ENCODE data around the gene TEAD3. TPM values are rescaled to one million over a fixed set of nuclear protein-coding genes. Genes with fewer than 3 reads are reported as not detected.
A peak's percentile ranks its signal among the peaks of the same experiment; 100 is the strongest.

The TEAD3 gene
- total RNA-seq, 2 experiments from 2014 or later, result 0.60 to 0.66 TPM

GRCh38 chr6:35503534-35503933 lies 6.7 kb upstream of the TEAD3 start:
- H3K36me3 Mint-ChIP-seq, result peaks cover 2% of the 10 kb centered on the region
- no peak overlapping the region for H3K4me3 Mint-ChIP-seq
- DNase-seq, result no peak
- H3K27ac Mint-ChIP-seq, result no peak overlapping the region
- H3K27me3 Mint-ChIP-seq, result peaks cover 26% of the 10 kb centered on the region
- H3K4me1 Mint-ChIP-seq, result peaks cover 3% of the 10 kb centered on the region
- no peaks in the 10 kb centered on the region for H3K9me3 Mint-ChIP-seq

- DNase-seq, result no peak
- peaks cover 4% of the 10 kb centered on the region for H3K4me1 Mint-ChIP-seq
- peaks cover 3% of the 10 kb centered on the region for H3K36me3 Mint-ChIP-seq
- no peak overlapping the region for H3K4me3 Mint-ChIP-seq
- peaks cover 29% of the 10 kb centered on the region for H3K27me3 Mint-ChIP-seq
- H3K27ac Mint-ChIP-seq, result no peak overlapping the region
- H3K9me3 Mint-ChIP-seq, result no peaks in the 10 kb centered on the region
These were observed 4.9 kb upstream of the TEAD3 start for GRCh38 chr6:35501784-35502183.

GRCh38 chr6:35500782-35501181 lies 3.9 kb upstream of the TEAD3 start:
- Mint-ChIP-seq H3K9me3 (no peaks in the 10 kb centered on the region), H3K4me3 (no peak overlapping the region), H3K27me3 (peaks cover 29% of the 10 kb centered on the region), H3K36me3 (peaks cover 3% of the 10 kb centered on the region), H3K27ac (no peak overlapping the region), H3K4me1 (peaks cover 4% of the 10 kb centered on the region)
- no peak for DNase-seq

DNA sequence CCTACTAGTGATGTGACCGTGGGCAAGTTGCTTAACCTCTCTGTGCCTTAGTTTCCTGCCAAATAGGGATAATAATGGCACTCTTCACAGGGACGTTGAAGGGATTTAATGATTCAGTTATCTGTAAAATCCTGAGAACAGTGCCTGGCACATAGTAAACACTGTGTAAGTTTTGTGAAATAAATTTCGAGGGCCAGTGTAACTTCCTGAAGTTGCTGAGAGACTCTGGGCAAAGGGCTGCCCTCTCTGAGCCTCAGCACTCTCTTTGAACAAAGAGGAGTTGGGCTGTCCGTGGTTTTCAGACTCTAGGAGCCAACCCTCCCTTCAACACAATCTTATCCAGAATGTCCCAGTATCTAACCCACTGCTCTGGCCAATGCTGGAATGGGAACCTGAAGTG lies 2.5 kb upstream of the TEAD3 start:
- no peak for DNase-seq
- Mint-ChIP-seq H3K4me3 (no peak overlapping the region), H3K9me3 (no peaks in the 10 kb centered on the region), H3K27ac (no peak overlapping the region), H3K27me3 (peaks cover 25% of the 10 kb centered on the region), H3K4me1 (peaks cover 4% of the 10 kb centered on the region), H3K36me3 (peaks cover 3% of the 10 kb centered on the region)

GRCh38 chr6:35498422-35499067 lies 1.7 kb upstream of the TEAD3 start:
- Mint-ChIP-seq H3K27me3 (peaks cover 22% of the 10 kb centered on the region), H3K4me3 (peak overlapping the region; percentile 78), H3K36me3 (peaks cover 3% of the 10 kb centered on the region), H3K4me1 (peaks cover 8% of the 10 kb centered on the region), H3K9me3 (no peaks in the 10 kb centered on the region), H3K27ac (peak overlapping the region; percentile 80)
- no peak for DNase-seq

DNA sequence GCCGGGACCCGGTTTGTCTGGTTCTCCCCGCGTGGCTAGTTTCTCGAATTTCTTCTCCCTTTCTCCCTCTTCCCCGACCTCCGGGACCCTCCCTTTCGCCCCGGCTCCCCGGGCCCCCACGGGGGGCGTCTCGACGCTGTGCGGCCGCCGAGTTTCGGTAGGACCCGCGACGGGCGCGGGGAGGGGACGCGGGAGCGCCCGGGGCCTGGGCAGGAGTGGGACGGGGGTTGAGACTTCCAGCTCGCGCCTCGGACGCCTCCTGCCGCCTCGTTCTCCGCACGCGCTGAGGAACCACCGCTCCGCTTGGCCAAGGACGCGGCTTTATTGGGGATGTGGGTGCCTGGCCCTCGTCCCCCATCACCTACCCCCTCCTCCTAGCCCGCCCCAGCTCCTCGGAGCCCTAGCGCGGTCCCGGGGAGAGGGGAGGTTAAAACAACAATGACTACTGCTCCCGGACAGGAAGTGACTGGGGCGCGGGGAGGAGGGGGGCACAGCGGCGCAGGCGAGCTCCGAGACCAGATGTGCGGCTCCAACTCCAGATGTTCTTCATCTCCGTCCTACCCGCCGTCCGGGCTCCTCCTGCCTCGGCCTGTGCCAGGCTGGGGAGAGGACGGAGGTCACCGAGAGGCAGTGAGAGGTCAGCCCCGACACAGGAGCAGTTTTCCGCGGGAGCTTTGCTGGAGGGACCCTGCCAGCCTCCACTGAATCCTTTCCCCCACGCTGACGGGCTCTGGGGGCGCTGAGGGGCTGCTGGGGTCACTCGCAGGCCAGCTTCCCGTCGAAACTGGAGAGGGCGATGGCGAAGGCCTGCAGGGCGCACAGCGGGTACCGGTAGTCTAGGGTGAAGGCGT lies 917 bp upstream of the TEAD3 start:
- Mint-ChIP-seq H3K4me1 (peaks cover 8% of the 10 kb centered on the region), H3K36me3 (peaks cover 3% of the 10 kb centered on the region), H3K4me3 (peak overlapping the region; percentile 78), H3K27me3 (peaks cover 14% of the 10 kb centered on the region), H3K9me3 (no peaks in the 10 kb centered on the region), H3K27ac (peak overlapping the region; percentile 80)
- peak; percentile 50 for DNase-seq

DNA sequence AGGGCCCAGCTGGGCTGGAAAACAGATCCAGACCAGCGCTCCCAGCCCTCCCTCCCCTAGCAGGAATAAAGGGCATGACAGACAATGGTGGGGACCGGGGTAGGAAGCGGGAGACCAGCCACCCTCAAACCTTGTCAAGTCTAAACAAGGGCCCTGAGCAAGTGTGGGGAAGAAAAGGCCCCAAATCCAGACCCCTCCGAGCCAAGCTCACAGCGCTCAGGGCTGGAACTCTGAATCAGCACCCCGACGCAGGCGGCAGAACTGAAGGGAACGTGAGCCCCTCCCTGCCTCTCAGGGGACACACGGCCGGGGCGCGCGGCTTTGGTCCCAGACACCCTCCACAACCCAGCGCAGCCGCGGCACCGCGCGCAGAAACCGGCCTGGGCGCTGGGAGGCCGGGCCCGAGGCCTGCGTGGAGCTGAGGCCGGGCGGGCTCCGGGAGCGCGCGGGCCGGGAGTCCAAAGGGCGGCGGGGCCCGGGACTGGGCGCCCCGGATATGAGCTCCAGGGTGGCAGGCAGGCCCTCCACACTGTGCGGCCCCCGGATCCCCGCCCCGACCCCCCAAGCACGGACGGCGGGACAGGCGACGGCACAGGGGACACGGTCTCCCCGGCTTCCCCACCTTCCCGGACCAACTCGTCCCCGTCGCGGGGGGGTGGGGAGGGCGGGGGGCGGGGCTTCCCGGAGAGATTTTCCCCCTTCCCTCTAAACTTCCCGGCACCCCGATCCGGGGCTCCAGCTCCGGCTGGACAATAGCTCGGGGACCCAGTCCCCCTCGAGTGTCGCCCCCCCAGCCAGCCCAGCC lies 641 bp downstream of the TEAD3 start:
- H3K36me3 Mint-ChIP-seq, result peaks cover 3% of the 10 kb centered on the region
- H3K27ac Mint-ChIP-seq, result no peak overlapping the region
- H3K4me3 Mint-ChIP-seq, result peak overlapping the region; percentile 44
- peaks cover 8% of the 10 kb centered on the region for H3K27me3 Mint-ChIP-seq
- DNase-seq, result no peak
- no peaks in the 10 kb centered on the region for H3K9me3 Mint-ChIP-seq
- H3K4me1 Mint-ChIP-seq, result peaks cover 8% of the 10 kb centered on the region

DNA sequence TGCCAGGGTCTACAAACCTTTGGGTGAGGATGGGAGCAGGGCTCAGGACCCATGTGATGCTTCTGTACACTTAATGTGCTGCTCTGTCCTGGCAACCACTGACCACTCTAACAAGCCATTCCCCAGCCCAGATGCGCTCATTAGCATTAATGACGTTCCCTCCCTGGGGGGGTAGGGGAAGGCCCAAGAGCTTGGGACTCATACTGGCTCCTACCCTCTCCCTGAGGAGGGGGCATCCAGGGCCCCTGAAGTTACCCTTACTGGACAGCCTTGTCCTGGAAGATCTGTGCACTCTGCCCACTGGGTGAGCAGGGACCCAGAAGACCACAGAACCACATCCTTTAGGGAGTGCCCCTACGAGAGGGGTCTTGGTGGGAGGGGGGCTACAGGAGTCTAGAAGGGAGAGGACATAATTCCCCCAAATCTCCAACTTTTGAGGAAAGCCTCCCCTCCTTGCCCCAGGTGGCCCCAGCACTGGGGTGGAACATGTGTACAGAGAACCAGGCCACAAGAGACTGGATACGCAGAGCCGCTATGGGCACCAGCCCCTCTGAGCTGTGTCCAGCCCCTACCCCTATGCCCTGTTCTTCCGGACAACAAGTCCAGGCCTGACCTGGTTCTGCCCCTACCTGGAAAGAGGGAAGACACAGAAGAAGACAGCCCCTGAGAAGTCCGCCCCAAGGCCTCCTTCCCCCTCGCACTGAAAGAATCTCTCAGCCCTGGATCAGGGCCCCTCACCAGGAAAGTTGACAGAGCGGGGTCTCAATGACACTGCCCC lies 1.4 kb downstream of the TEAD3 start:
- Mint-ChIP-seq H3K4me3 (peak overlapping the region; percentile 44), H3K27ac (no peak overlapping the region), H3K4me1 (peaks cover 8% of the 10 kb centered on the region), H3K36me3 (peaks cover 3% of the 10 kb centered on the region), H3K27me3 (peaks cover 10% of the 10 kb centered on the region), H3K9me3 (no peaks in the 10 kb centered on the region)
- DNase-seq, result no peak

DNA sequence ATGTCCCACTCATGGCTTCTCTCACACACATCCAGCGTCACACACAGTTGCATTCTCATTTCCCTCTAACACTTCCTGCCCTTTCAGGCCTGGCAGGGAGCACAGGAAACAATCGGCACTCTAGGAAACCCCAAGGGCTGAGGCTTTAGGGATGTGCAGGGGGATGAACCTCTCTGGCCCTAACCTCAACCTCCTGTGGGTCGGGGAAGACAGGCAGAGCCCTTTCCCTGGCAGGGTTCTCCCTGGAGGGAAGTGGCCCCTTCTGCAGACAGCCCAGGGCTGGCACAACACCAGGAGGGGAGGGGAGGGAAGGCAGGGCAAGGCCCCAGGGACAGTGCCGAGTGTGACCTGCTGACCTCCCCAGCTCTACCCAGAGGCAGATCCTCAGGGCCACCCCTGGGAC lies 2.7 kb downstream of the TEAD3 start:
- H3K27ac Mint-ChIP-seq, result no peak overlapping the region
- peaks cover 8% of the 10 kb centered on the region for H3K4me1 Mint-ChIP-seq
- H3K27me3 Mint-ChIP-seq, result peaks cover 10% of the 10 kb centered on the region
- H3K9me3 Mint-ChIP-seq, result no peaks in the 10 kb centered on the region
- H3K4me3 Mint-ChIP-seq, result no peak overlapping the region
- DNase-seq, result no peak
- peaks cover 3% of the 10 kb centered on the region for H3K36me3 Mint-ChIP-seq

DNA sequence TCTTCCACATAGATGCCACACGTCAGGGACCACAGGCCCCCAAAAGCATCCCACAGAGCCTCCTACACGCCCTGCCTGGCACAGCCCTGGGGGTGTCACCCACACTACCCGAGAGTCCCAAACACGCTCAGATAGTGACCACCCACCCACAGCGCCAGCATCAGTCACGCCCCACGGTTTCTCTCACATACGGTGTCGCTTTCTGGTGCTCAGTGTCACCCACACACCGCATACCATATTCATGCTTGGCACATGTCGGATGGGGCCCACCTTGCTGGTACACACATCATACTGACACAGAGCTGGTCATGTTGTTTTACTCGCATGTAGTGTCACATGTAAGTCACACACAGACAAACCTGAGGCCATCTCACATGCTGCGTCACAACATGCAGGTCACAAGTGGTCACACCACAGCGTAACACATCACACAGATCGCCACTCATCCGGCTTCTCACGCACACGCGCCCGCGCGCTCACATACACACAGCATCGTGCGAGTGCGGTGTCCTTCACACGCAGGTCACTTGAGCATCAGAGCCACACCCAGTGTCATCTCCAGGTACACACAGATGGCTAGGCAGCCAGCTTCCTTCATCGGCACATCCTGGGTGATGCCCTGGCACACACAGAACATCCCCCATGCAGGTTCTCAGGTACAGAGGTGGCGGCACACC lies 3.4 kb downstream of the TEAD3 start:
- Mint-ChIP-seq H3K27me3 (peaks cover 6% of the 10 kb centered on the region), H3K4me1 (peaks cover 4% of the 10 kb centered on the region), H3K9me3 (no peaks in the 10 kb centered on the region), H3K27ac (no peak overlapping the region), H3K36me3 (peaks cover under 1% of the 10 kb centered on the region), H3K4me3 (no peak overlapping the region)
- DNase-seq, result no peak

DNA sequence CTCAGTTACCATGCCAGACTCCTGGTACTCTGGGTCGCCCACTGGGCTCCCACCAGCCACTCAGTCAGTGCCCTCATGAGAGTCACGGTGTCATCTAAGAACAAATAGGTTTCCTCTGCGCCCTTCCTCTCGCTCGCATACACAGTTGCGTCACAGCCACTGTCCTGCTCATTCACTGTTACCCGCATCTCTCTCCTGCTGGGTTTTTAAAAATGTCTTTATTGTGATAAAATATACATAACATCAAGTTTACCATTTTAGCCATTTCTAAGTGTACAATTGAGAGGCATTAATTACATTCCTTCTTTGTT lies 4.0 kb downstream of the TEAD3 start:
- no peak overlapping the region for H3K4me3 Mint-ChIP-seq
- H3K36me3 Mint-ChIP-seq, result no peaks in the 10 kb centered on the region
- H3K27me3 Mint-ChIP-seq, result peaks cover 3% of the 10 kb centered on the region
- H3K9me3 Mint-ChIP-seq, result no peaks in the 10 kb centered on the region
- DNase-seq, result no peak
- no peak overlapping the region for H3K27ac Mint-ChIP-seq
- peaks cover 6% of the 10 kb centered on the region for H3K4me1 Mint-ChIP-seq

- Mint-ChIP-seq H3K36me3 (no peaks in the 10 kb centered on the region), H3K27me3 (peaks cover 3% of the 10 kb centered on the region), H3K4me3 (no peak overlapping the region), H3K27ac (no peak overlapping the region), H3K4me1 (peaks cover 8% of the 10 kb centered on the region), H3K9me3 (no peaks in the 10 kb centered on the region)
- no peak for DNase-seq
These were observed 4.5 kb downstream of the TEAD3 start for GRCh38 chr6:35492258-35492973.

DNA sequence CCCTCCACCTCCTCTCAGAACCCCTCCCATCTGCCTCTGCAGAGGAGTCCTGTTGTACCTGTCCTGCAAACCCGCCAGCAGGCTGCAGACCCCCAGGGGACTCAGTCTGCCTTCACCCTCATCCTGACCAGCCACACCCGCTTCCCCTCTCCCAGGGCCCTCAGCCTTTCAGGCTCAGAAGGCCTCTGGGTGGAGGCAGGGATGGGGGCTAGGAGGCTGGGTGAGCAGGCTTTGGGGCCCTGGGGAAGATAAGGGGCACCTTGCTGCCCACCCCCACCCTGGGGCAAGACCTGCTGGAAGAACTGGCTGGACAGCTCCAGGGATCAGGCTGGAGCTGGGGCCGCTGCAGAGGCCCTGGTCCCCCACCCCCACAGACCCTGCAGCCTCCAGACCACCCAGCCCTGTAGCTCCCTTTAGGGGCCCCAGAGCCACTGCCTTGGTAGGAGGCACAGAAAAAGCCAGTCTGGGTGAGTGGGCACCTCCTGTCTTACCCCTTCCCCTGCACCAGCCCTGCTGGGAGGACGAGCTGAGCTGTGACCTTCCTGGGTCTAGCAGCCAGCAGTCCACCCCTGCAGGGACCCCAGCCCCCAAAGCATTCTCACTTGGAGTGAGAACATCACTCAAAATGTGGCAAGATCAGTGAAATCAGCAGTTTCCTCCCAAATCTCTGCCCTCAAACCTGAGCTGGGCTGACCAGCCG lies 5.2 kb downstream of the TEAD3 start:
- no peak overlapping the region for H3K27ac Mint-ChIP-seq

More for the DNA sequence above, 5.2 kb downstream of the TEAD3 start:
- Mint-ChIP-seq H3K9me3 (no peaks in the 10 kb centered on the region), H3K36me3 (no peaks in the 10 kb centered on the region), H3K27me3 (peaks cover 3% of the 10 kb centered on the region), H3K4me1 (peaks cover 8% of the 10 kb centered on the region), H3K4me3 (no peak overlapping the region)
- DNase-seq, result no peak
